HCEC 1CT (cell line): Measurements from ENCODE around the gene MMP25.
A peak's percentile ranks its signal among the peaks of the same experiment; 100 is the strongest.

Source experiments
- DNase-seq: peaks from one replicate; pipeline ENCODE4 v3.0.0-alpha.2; 2017

Gene MMP25, protein sequence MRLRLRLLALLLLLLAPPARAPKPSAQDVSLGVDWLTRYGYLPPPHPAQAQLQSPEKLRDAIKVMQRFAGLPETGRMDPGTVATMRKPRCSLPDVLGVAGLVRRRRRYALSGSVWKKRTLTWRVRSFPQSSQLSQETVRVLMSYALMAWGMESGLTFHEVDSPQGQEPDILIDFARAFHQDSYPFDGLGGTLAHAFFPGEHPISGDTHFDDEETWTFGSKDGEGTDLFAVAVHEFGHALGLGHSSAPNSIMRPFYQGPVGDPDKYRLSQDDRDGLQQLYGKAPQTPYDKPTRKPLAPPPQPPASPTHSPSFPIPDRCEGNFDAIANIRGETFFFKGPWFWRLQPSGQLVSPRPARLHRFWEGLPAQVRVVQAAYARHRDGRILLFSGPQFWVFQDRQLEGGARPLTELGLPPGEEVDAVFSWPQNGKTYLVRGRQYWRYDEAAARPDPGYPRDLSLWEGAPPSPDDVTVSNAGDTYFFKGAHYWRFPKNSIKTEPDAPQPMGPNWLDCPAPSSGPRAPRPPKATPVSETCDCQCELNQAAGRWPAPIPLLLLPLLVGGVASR

DNA sequence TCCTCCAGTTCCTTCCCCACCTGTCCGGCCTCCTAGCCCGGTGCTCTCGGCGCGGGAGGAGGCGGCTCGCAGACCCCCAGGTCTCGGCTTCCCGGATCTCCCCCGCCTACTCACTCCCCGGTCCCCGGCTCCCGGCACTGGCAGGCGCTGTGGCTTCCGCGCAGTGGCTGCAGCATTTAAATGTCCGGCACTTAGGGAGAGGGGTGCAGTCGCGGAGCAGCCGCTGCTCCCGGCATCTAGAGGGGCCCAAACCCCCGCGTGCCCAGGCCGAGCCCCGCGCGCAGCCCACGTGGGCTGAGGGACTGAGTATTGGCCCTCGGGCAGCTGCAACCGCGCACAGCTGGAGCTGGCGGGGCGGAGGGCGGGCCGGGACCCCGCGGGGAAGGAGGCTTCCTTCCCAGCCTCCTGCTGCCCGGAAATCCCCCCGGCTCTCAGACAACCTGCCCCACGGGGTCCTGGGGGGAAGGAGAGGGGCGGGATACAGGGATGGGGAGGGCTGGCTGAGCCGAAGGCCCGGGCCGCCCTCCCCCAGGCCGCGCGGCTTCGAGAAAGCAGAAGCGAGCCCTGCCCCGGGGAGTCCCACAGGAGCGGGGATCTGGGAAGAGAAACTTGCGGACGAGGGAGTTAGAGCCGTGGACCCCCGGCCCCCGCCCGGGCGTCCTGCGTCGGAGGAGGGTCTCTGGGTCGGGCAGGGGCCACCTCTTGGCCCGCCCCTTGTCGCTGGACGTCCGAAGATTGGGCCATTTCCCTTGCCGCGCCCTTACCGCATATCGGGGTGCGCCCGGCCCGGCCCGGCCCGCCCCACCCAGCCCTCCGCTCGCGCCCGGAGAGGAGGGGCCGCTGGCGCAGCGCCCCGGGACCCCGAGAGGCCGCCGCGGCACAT is at the start of gene MMP25:
Gene MMP25, plus strand, starts transcription at position 804 of the 883 bp plus-strand sequence. CDS start 357 bp downstream, outside the sequence.
- DNase-seq: no peak

DNA sequence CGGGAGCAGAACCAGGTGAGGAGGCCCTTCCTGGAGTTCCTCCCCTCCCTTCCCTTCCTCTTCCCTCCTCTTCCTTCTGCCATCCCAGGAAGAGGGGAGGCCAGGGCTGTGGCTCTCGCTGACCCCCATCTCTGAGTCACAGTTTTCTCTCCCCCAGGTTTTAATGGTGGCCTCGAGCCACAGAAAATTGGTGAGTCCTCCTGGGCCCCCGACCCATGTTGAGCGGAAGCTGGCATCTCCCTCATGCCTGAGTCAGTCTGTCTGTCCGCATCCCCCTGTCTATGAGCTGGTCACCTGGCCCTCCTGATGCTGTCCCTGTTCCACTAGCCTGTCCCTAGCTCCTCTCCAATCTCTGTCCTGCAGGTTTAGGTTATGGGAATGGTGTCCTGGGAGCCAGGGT is 46.4 kb upstream of the MMP25 start:
- no peak for DNase-seq

DNA sequence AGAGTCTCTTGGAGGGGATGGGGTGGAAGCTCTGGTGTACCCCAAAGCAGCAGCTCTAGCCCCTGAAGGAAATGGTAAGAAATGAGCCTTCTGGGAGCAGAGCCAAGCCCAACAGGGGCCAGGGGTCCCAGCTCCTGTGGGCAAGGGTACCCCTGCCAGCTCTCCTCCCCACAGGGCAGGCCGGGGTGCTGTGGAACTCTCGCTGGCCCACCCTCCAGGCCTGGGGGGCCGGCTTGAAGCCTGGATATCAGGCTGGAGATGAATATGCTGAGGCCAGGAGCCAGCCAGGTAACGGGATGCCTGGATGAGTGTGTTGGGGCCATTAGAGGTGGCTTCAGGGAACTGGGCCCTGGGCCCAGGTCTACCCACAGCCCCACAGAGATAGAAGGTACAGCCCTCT is 45.8 kb upstream of the MMP25 start:
- DNase-seq: no peak

DNA sequence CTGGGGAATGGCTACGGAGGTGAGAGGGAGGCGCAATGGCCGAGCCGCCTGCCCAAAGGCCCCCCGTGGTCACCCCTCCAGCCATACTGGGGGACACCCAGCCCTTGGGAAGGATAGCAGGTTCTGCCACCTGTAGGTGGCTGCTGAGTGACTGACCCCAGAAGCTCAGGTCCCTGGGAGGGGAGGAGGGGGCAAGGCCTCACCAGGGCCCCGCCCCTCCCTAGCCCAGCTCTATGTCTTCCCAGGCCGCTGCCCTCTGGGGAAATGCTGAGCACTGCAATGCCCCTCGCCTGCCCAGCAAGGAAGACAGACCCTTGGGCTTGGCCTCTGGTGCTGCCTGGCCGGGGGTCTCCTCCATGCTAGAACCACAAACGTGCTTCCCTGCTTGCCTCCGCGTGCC is 45.0 kb upstream of the MMP25 start:
- no peak for DNase-seq

DNA sequence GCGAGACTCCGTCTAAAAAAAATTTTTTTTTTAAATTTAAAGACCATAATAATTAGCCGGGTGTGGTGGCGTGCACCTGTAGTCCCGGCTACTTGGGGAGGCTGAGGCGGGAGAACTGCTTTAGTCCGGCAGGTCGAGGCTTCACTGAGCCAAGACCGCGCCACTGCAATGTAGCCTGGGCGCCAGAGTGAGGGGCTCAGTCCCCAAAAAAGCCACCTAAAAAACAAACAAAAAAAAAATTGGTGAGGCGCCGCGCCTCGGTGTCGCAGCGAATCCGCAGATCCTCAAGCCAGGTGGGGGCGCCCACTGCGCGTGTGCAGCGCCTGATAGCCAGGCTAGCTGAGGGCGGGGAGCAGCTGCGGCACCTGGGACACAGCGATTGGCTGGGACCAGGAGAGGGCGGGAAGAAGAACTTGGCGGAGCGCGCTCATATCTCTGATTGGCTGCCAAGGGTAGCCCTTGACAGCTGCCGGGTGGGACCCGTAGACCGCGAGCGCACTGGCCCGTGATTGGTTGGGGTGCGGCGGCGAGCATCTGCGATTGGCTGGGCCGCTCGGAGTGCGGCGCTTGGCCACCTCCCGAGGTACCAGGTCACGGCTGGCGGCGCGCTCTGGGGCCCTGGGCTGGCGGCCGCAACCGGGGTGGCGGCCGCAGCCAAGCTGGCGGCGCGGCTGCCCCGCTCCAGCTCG is 42.6 kb upstream of the MMP25 start:
- peak; percentile 98 for DNase-seq

DNA sequence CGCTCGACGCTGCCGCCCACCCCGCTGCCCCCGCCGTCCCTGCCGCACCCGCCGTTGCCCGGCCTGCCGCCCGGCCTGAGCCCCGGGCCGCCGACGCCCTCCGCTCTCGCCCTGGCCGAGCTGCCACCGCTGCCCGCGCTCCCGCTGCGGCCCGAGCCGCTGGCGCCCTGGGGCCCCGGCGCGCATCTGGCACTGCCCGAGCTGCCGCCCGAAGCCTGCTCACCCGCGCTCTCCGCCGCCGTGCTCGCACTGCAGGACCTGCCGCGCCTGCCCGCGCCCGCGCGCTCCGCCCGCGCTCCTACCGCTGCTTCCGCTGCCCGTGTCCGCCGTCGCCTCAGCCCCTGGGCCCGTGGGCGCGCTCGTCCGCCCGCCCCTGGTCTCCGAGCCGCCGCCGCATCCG is 42.0 kb upstream of the MMP25 start:
- no peak for DNase-seq

DNA sequence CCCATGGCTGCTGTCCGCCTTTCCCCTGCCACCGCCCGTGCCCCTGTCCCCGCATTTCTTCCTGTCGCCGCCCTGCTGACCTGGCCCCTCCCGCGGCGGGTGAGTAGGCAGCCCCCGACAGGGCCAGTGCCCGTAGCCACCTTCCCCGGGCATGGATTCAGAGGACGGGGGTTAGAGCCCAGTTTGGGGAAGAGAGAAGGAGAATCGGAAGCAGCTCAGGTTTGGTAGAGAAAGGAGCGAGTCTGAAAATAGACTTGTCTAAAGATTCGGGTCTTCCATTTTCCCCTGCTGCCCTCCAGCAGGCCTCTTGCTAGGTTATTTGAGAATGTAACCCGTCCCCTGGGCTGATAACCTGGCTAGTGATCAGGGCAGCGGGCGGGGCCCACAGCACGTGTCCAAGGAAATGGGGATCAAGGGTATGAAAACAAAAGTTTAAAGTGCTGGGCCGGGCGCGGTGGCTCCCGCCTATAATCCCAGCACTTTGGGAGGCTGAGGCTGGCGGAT is 41.5 kb upstream of the MMP25 start:
- DNase-seq: no peak

DNA sequence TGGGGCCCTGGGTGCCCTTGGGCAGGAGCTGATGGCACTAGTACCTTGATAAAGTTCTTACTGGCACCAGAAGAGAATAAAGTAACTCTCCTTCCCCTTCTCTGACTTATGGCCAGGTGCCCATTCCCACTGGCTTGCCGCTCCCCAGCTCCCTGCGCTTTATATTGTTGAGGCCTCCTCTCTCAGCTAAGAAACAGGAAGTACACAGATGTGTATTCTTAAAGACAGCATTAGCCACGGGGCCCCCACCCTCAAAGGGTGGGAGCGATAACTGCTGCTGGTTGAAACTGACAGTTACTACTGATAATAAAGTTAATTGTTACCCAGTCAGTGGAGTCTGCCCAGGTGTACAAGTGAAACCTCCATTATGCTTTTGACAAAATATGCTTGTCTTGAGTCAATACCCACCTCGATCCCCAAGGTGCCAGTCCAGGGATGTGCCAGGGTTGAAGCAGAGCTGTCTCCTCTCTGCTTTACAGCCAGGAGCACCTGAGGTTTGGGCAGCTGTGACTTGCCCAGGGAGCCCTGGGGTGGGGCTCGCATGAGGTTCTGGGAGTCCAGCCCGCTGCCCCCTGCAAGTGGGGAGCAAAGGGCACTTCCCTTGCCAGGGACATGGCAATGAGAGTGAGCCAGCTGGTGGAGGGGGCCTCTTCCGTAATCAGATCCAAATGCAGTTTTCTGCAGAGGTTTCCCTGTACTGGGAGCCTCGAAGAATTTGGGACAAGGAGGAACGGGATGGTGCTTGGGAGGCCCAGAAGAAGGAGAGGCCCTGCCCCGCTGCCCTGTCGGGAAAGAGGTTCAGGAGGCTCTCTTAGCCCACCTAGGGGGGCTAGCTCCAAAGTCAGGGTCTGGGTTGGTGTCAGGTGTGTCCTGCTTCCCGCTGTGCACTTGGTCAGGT is 39.1 kb upstream of the MMP25 start:
- no peak for DNase-seq

DNA sequence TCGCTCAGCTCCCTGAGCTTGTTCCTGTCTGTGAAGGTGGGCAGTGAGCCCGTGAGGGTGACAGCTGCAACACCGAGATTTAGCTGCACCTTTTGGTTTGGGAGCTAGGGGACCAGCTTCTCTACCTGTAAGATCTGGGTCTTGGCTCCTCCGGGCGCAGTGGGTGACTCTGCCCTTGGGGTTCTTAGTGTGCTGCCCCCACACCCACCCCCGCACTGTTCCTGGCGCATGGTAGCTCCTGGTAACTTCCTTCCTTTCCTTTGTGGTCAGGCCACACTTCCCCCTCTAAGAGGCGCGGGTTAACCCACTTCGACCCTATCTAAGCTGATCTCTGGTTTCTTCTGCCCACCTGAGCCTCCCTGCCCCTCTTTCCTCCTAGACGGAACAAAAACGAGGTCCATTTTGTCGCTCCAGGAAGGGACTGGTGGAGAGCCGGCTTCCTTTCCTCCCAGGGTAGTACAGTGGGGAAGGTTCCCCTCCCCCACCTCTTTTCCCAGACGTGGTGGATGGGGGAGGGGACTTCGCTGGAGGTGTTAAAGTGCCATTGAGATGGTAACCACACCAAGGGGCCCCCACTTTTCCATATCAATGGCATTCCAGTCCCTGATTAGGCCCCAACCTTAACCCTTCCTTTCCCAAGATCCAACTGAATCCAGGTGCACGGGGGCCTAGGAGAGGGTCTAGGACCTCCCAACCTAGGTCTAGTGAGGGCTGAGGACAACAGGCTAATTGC is 38.2 kb upstream of the MMP25 start:
- DNase-seq: no peak

DNA sequence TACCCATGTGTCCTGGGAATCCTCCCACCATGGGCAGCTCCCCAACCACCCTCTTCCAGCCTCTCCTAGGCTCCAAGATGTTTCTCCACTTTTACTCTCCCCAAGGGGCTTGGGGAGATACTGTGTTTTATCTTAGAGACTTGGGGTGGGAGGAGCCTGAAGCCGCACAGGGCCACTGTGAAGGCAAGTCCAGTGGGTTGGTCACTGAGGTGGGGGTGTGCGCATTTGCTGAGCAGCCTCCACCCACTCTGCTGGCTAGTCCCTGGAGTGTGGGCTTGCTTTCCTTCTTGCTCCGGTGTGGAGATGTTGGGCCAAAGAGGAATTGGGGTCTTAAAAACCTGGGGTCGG is 37.7 kb upstream of the MMP25 start:
- DNase-seq: no peak

DNA sequence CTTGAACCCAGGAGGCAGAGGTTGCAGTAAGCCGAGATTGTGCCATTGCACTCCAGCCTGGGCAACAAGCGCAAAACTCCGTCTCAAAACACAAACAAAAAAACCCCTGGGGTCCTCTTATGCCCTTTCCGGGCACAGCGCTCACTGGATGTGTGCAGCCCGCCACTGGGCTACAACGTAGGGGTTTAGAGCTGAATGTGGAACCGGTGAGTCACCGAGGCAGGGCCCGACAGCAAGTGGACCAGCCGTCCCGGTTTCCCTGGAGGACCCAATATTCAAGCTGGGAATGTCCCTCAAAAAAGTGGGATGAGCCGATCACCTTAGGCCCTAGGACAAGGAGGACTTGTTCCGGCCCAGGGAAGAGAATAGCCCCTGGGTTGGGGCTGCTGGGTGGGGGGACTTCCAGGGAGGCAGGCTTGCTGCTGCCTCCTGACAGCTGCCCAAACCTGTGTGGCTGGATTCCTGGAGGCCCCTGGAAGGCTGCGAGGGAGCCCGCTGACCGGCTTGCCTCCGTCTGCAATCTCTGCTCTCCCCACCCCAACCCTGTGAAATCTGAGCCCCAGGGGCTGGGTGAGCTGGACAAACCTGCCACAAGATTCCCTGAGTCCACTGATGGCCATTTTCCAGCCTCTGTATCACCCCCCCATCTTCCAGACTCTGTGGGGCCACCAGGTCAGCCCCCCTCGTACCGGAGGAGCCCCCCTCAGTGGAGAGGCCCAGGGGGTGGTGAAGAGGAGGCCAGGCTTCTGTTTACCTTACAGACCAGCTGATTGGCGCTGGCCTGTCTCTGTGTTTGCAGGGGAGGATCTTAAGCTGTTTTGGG is 36.6 kb upstream of the MMP25 start:
- no peak for DNase-seq

DNA sequence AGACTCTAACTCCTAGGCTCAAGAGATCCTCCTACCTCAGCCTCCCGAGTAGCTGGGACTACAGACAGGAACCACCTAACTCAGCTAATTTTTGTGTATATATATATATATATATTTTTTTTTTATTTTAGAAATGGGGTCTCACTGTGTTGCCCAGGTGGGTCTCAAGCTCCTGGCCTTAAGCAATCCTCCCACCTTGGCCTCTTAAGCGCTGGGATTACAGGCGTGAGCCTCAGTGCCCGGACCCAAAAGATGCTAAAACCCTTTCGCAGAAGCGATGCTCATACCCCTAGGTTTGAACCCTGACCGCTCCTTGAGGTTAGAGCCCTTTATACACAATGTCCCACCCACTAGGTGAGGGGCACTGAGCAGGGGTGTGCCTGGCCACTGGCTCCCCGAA is 35.9 kb upstream of the MMP25 start:
- DNase-seq: no peak

DNA sequence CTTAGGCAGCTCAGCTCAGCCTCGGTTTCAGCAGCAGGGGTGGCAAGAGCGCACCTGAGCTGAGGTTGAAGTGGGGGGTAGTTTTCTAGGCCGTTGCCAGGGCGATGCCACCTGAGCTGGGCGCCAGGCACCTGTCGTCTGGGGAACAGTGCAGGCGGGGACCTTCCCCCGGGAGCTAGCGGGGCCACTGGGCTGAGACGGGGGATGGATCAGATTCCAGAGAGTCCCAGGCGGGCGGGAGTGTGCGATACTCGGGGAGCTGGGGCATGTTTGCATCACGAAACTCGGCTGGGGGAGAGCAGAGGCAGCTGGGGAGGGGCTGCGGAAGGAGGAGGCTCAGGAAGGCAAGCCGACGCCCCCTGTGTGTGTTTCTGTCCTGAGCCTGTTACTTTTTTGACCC is 34.1 kb upstream of the MMP25 start:
- DNase-seq: no peak

DNA sequence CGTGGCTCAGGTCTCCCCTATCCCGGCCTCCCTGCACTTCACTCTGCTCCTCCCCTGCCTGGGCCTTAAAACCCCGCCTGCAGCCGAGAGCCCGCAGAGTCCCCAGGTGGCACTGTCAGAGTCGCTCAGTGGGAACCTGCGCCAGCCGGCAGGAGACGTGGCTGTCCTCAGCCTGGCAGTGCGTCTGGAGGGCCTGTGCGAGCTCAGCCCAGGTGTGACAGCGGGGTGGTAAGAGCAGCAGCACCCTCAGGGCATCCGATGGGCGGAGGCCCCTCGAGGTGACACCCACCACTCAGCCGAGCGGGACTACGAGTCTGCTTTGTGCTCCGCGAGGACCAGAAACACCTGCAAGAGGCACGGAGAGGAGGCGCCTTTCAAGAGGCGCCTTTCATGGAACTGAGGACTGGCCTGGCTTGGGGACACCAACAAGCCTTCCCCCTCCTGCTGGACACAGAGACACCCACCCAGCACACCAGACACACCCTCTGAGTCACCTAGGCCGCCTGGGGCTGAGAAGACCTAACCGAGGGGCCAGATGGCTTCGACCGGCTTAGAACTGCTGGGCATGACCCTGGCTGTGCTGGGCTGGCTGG is 33.4 kb upstream of the MMP25 start, which contains the start of gene CLDN9:
Gene CLDN9, plus strand, starts transcription at position 96 of the 593 bp plus-strand sequence. Its CDS starts 440 bp downstream, at position 536.
- no peak for DNase-seq

DNA sequence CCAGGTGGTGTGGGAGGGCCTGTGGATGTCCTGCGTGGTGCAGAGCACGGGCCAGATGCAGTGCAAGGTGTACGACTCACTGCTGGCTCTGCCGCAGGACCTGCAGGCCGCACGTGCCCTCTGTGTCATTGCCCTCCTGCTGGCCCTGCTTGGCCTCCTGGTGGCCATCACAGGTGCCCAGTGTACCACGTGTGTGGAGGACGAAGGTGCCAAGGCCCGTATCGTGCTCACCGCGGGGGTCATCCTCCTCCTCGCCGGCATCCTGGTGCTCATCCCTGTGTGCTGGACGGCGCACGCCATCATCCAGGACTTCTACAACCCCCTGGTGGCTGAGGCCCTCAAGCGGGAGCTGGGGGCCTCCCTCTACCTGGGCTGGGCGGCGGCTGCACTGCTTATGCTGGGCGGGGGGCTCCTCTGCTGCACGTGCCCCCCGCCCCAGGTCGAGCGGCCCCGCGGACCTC is 32.8 kb upstream of the MMP25 start:
- no peak for DNase-seq

DNA sequence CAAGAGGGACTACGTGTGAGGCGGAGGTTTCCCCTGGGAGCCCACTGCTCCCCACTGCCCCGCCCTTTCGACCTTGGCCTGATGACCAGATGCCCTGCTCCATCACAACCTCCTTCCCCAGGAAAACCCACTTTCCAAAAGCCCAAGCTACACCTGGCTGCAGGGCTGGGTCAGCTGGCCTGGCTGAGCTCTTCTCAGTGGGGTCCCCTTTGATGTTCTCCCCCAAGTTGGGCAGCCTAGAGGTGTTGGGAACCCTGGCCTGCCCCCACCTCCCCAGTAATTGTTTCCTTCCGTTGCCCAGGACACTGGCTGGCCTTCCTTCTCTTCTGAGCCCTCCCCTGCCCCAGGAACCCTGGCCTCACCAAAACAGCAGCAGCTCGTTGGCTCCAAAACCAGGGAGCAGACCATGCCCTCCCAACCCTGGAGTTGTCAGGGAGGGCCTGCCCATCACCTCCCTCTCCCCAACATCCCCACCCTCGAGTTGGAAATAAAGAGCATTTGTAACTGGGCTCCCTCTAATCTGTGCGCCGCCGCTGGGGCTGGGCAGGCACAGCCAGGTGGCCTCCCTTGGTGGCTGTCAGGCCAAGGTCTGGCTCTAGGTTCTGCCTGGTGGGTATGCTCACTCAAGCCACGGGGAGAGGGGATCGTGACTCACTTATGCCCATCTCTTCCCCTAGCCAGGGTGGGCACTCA is 32.2 kb upstream of the MMP25 start:
- DNase-seq: no peak

DNA sequence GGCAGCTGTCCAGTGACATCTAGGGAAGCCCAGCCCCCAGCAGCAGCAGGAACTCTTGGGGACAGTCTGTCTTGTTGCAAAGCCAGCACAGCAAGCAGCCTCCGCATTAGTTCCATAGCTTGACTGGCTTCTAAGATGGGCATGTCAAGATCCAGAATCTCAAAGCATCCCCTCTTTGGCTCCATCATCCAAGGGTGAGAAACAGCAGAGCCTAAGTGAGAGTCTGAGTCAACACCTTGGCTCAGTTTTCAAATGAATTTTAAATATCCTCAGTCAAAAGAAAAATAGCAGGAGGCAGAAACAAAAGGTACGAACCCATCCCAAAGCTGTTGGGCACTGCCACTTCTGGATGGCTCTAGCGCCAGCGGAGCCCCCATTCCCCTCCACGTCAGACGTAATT is 31.4 kb upstream of the MMP25 start:
- no peak for DNase-seq

DNA sequence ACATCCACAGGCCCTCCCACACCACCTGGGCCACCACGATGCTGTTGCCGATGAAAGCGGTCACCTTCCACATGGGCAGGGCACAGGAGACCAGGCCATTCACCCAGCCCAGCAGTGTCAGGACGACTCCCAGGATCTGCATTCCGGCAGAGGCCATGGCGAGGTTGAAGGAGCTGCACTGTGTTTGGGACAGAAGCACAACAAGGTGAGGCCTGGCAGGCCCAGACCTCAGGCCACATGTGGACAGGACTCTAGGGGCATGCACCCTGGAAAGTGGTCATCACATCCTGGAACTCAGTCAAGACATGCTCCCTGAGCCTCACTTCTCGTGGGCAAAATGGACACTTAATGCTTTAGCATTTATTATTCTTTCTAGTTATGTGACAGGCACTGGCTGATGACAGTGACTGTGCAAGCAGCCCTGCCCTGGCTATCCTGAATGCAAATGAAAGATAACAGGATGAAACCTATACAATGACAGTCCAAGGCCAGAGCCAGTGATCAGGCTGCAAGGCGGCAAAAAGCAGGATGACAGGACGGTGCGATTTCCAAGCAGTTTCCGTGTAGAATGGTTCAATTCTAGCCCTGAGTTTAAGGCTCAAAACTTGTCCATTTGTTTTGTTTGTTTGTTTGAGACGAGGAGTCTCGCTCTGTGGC is 30.4 kb upstream of the MMP25 start:
- no peak for DNase-seq
